ENCODE data around the gene EVI5.
A peak's percentile ranks its signal among the peaks of the same experiment; 100 is the strongest.
"Not testable (repeated sequence)": the region's sequence is repeated elsewhere in the genome, so short reads cannot be mapped to it uniquely, and the experiment has no call there.

Gene EVI5

DNA sequence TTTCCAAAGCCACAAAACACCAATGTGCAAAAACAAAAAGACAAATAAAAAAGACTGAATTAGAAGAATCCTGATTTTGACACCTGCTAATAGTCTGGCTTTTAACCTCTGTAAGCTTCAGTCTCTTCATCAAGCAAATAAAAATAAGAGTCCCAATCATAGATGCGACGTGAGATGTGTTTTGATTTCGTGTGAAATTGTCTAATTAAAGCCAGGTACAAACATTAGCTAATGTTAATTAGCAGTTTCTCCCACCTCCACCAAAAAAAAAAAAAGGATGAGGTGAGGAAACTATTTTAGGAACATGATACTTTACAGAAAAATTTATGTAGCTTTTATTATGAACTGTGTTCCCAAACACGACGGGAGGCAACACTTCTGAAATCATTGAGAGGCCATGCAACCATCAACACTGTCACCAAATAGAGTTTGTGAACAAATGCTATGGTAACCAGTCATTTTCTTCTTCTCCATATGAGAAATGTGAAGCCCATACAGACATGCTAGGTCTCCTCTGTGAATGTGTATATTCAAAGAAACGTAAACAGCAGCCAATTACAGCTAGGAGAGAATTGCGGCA lies 6.7 kb upstream of the EVI5 start:
- DNase-seq (ENCODE audit: low read depth): no peak

DNA sequence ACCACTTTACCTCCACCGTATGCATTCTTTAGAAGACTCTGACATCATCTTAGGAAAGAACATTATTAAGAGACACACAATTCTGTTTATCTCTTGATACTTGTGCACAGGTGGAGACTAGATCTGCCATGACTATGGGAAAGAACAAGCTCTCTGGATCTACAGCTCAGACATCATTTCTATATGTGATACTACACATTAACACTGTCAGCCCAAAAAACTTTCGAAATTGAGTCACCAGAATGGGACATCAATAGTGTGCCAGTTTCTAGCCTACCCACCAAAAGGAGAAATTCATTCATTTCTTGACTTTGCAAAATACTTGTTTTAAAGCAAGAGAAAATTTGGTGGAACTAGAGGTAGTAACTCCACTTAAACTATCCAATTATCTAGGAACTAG lies 6.0 kb upstream of the EVI5 start:
- no peak for DNase-seq (ENCODE audit: low read depth)

DNA sequence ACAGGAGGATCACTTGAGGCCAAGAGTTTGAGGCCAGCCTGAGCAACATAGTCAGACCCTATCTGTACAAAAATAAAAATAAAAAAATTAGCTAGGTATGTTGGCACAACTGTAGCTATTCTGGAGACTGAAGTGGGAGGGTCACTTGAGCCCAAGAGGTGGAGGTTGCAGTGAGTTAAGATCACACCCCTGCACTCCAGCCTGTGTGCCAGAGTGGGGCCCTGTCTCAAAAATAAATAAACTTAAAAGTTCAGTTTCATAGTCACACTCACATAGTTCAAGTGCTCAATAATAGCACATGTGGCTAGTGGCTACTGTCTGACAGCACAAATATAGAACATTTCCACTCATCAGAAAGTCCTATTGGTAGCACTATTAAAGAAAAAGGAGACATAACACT lies 5.2 kb upstream of the EVI5 start:
- no peak for DNase-seq (ENCODE audit: low read depth)

DNA sequence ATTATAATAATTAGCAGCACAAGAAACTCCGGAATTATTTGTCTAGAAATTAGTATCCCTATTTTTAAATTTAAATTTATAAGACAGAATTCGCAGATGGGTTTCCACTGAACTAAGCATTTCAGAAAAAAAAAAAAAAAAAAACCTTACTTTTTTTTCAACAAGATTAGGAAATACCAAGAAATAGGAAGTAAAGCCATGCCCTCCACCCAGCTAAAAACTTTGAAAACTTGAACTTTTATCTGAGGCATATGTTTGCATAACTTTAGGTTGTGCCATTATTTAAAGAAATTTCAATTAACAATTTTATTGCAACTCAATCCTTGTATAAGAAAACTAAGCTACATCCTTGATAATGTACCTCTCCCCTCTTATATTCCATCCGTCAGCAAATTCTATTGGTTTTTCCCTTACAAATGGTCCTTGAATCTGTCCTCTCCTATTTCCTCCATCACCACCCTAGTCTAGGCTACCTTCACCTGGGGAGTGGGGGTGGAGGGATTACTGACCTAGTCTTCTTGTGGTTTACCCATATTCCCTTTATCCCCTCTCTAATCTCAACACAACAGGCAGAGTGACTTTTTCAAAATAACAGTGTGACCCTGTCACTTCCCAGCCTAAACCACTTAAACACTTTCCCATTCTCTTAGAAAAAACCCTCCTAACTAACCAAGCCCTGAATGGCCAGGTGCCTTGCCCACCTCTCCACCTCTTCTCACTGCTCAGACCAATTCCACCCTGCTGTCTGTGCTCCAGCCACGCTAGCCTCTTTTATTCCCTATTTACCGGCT lies 1.4 kb upstream of the EVI5 start:
- DNase-seq (ENCODE audit: low read depth): no peak

DNA sequence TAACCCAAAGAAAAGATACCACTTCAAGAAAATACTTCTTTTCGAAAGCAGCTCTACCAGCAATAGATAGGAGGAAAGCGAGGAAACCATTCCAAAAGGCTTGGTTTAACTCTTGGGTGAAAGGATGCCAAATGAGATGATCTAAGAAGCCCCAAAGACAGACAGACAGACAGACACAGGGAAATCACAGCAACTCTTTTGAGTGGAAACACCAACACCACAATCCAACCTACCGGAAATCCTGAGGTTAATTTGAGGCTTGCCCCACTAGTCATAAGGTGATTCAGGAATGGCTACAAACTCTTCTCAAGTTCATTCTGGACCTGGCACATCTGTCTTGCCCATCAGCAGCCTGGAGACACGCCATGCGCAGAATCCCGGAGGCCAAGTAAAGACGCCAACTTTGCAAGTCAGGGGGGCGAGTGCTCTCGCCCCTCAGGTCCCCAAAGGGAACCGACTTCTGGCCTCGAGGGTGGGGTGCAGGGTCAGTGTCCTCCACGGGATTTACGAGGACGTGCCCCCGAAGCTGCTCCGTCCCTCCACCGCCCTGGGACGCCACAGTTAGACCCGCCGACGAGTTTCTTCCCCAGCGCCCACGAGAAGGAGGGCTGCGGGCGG lies 778 bp downstream of the EVI5 start:
- peak; percentile 16 for DNase-seq (ENCODE audit: low read depth)

DNA sequence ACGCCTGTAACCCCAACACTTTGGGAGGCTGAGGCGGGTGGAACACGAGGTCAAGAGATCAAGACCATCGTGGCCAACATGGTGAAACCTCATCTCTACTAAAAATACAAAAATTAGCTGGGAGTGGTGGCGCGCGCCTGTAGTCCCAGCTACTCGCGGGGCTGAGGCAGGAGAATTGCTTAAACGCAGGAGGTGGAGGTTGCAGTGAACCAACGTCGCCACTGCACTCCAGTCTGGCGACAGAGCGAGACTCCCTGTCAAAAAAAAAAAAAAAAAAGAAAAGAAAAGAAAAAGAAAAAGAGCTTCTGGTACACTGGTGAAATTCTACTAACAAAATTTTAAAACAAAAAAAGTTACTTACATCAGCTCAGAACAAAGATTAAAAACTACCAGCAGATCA lies 1.4 kb downstream of the EVI5 start:
- not testable (repeated sequence) for DNase-seq (ENCODE audit: low read depth)

DNA sequence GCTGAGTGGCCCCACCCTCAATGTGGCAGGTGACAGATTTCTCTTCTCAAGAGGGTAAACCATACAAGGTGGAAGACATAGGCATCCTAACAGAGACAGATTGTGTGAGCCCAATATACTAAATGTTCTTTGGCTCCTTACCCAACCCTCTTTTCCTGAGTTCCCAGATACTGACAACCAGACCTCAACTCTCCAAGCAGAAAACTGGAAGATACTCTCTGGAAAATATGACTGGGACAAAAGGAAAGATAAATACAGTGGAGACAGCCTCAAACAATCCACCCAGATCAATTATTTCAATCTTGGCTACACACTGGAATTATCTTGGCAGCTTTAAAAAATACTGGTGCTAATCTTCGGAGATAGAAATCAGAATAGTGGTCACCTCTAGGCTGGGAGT lies 6.5 kb downstream of the EVI5 start:
- no peak for DNase-seq (ENCODE audit: low read depth)

DNA sequence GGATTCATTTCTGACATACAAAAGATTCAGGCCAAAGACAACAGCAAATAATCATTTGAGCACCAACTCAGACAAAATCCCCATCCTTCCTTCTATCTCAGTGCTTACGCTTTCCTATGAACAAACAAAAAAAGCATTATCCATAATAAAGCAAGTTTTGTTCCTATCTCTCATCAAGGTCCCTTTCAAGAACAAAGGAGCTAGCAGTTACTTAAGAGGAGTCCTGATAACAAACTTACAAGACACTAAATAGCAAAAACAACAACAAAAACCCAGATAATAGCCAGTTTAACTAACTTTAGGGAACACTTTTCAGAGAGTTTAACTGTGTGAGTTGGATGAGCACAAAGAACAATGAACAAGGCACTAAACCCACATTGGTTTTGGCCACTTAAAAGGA lies 10.5 kb downstream of the EVI5 start:
- DNase-seq (ENCODE audit: low read depth): no peak

DNA sequence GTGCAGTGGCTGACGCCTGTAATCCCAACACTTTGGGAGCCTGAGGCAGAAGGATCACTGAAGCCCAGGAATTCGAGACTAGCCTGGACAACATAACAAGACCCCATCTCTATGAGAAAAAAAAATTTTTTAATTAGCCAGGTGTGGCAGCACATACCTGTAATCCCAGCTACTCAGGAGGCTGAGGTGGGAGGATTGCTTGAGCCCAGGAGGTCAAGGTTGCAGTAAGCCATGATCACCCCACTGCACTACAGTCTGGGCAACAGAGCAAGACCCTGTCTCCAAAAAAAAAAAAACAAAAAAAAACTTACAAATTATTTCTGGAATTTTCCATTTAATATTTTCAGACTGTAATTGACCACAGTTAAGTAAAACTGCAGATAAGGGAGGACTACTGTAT lies 11.2 kb downstream of the EVI5 start:
- not testable (repeated sequence) for DNase-seq (ENCODE audit: low read depth)

DNA sequence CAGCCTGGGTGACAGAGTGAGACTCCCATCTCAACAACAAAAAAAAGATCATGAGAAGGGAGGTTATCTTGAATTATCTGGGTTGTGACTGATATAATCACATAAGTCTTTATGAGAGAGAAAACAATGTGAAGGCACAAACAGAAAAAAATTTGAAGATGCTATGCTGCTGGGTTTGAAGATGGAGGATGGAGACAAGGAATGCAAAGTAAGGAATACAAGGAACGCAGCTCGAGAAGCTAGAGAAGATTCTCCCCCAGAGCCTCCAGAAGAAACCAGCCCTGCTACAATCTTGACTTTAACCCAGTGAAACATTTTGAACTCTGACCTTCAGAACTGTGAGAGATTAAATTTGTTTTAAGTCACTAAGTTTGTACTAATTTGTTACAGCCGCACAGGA lies 15.1 kb downstream of the EVI5 start:
- DNase-seq (ENCODE audit: low read depth): no peak

DNA sequence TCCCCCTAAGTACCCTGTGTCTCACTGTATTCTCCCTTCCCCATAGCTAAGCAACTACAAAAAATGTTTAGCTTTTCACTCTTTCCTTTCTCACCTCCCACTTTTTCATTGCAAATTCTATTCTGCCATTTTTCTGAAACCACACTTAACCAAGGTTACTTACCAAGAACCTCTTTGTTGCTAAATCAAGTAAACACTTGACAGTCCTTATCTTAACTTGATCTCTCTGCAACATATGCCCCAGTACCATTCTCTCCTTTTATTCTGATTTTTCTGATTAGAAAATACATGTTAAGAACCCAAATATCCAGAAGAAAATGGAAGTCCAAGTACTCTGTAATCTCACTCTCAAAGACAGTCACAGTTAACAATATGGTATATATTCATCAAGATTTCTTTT lies 16.0 kb downstream of the EVI5 start:
- DNase-seq (ENCODE audit: low read depth): no peak

DNA sequence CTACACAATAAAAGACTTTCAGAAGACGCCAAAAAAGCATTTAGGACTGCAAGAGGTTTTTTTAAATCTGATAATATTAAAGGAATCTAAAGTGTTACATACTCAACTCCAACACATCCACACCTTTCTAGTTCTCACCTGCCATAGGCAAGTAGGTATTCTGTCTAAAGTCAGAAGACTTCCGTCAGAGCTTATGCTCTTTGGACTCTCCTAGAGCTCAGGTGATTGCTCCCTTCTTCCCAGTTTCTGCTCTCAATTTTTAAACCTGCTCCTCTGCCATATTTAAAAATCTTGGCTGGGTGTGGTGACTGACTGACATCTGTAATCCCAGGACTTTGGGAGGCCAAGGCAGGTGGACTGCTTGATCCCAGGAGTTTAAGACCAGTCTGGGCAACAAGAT lies 16.6 kb downstream of the EVI5 start:
- no peak for DNase-seq (ENCODE audit: low read depth)

DNA sequence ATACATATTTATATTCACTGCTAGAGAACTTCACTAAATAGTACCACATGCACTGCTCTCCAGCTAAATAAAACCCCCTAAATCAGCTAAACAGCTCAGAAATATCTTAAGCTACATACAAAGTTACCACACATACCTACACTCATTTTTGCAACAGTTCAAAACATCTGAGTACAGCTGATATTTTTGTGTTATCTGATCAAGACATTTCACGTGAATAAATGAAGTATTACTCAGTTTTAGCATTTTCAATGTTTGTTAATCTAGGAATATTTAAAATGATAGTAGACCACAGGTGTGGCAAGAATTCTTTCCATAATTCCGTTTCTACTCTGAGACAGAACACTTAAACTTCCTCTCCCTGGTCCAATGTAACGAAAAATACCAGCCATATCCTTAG lies 20.8 kb downstream of the EVI5 start:
- DNase-seq (ENCODE audit: low read depth): no peak

DNA sequence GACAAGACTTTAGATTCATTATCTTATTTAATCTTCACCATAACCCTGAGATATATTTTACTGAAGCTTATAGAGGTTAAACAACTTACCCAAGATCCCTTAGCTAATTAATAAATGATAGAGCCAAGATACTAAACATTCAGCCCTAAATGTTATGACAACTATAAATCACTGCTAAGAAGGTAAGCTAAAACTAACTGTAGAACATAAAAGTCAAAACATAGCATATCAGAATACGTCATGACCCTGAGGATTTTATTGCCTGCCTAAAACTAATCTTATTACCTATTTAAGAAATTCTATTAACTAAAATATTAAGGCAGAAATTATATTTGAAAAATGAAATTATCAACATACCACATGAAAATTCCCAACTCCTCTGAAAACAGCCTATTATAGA lies 22.6 kb downstream of the EVI5 start:
- no peak for DNase-seq (ENCODE audit: low read depth)

DNA sequence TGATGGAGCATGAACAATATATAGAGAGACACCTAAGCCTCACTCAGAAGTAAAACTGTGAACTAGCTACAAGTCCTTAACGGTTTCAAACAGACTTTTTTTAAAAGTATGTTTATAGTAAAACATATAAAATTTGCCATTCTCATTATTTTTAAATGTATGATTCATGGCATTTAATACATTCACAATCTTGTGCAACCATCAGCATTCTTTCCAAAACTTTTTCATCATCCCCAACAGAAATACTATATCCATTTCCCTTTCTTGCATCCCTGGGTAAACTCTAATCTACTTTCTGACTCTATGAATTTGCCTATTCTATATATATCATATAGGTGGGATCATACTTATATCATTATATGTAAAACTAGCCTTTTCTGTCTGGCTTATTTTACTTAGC lies 25.5 kb downstream of the EVI5 start:
- DNase-seq (ENCODE audit: low read depth): no peak

DNA sequence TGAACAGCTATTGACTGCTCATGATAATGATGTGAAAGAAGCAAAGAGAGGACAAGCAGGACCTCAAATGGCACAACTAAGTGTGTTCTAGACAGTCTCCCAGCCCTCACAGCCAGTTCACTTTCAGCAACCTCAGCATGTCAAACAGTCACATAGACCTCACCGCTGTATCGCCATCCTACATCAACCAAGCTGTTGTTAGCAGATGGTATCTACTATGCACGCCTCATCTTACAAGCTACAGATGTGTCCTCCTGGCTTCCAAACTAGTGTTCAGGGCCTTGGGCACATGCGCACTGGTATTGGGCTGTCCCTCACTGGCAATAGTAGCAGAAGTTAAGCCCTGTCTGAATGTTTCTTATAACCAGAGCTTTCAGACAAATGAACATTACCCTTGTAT lies 28.4 kb downstream of the EVI5 start:
- no peak for DNase-seq (ENCODE audit: low read depth)

DNA sequence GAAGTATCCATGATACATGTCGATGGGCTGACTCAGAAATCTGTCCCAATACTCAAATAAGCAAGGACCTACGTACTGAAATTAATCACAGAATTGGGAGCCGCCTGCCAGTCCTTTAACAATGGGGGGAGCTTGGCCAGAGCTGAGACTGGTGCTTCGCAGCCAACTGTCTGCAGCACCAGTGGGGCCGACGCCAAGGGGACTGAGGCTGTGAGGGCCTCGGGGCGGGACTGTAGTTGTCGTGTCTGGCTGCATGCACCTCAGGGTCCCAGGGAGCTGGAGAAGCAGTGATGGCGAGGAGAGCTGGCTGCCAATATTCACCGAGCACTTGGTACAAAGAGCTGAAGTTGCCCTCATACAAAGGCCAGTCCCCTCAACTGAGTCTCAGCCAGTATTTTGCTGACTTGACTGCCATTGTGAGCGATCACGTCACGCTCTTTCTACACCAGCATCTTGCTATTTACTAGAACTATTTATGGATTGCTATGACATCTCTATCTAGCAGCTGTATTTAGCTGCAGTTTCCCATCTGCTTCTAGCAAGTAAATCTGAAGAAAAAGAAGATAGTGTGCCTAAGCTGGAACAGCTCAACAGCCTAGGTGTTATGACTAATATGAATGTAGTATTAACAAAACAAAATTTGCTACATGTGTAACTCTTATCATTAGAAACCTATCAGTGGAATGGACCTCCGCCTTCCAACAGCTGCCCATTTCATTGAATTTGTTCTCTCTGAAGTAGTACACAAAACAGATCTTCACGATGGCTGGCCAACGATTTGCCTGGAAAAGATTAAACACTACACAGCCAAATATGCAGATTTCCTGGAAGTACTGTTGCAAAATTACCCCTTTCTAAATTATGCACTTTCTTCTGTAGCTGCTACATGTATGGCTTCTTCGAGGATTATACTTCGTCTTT lies 29.1 kb downstream of the EVI5 start:
- DNase-seq (ENCODE audit: low read depth): no peak

DNA sequence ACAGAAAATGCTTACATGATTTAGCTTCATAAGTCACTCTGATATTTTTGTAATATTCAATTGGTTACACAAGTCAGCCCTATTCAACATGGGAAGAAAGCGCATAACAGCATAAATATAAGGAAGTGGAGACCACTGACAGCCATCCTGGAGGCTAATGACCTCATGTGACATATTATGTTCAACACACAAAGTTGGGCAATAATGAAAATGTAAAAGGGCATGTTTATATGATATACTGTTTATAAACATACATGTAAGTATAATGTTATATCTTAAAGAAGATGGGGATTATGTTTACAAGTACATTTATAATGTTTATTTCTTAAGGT lies 30.2 kb downstream of the EVI5 start:
- no peak for DNase-seq (ENCODE audit: low read depth)

DNA sequence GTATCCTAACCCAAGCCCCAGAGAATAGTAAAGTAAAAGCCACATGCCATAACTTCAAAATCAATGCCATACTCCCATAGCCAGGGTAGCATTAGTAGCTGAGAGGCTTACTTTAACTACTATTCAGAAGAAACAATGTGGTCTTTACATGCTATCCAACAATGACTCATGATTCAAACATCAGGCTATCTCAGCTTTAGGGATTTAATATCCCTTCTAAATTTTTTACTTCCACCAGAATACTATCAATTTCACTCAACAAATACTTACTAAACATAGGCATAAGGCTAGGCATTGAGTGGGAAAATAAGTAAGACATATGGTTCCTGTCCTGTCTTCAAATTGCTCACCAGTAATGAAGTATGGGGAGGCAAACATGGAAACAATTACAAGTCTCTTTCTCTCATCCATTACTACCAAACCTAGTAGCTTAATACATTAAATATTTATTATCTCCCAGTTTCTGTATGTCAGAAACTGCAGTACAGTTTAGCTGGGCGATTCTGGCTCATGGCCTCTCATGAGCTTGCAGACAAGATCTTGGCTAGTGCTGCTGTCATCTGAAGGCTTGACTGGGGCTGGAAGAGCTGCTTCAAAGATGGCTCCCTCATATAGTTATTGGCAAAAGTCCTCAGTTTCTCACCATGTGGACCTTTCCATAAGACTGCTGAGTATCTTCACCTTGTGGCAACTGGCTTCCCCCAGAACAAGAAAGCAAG lies 30.7 kb downstream of the EVI5 start:
- DNase-seq (ENCODE audit: low read depth): peak; percentile 79

DNA sequence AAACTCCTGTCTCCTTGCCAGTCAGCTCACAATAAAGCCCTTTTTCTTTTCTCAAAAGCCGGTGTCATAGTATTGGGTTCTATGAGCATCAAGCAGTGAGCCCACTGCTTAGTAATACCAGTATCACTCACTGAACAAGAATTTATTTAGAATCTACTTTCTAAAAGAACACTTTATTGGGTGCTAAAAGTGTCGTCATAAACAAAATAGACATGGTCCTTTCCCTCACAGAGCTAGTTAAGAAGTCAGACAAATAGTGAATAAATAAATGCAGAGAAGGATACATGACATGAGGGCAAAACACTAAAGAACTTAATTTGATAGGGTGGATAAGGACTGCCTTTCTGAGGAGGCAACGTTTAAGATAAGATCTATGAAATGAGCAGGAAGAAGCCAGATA lies 32.2 kb downstream of the EVI5 start:
- peak; percentile 12 for DNase-seq (ENCODE audit: low read depth)

DNA sequence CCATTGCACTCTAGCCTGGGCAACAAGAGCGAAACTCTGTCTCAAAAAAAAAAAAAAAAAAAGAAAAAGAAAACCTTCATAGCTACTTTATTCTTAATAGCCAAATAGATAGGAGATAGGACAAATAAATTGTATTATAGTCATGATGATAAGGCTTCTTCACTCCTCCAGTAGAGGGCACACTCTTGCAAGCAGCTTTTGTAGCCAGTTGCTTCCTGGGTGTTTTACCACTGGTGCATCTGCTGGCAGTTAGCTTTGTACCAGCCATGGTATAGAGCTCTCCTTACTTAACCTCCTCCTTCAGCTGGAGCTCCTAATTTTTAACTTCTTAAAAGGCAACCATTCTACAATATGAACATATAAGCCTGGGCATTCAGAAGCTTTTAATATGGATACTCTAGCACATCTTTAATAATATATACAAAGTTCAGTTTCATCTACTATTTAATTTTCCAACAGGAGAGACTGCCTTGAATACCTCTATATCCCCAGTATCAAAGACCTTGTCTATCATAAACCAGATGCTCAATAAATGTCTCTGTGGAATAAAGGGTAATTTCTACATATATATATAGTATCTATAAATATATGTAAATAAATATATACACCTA lies 35.8 kb downstream of the EVI5 start:
- DNase-seq (ENCODE audit: low read depth): peak; percentile 17

DNA sequence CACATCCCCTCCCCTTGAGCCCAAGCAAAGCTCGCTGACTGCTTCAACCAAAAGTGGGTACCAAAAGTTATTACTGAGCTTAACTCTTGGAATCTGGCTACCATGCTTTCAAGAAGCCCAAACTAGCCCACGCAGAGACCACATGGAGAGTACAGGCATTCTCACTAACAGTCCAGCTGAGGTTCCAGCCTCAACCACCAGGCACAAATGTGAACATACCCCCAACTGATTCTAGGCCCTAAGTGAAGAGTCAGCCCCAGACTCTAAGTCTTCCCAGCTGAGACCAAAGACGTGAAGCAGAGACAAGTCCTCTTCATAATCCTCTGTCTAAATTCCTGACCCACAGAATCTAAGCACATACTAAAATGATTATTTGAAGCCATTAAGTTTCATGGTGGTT lies 36.8 kb downstream of the EVI5 start:
- DNase-seq (ENCODE audit: low read depth): no peak

Measured in GM04503 (cell line).